ENCODE measurements around the gene TSEN54.

DNA sequence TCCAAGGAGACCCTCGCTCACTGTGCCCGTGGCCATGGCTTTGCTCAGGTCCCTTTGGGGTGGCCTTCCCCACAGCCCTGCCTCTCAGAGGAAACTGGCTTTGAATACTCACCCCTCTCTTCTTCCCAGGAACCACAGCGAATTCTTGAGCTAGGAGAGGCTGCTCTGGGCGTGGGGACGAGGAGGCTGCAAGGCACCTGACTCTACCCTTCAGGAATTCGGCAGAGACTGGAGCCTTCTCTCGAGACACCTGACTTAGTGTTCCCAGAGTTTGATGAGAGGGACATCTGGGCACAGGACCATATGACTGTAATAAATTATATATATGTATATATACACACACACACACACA, 15.4 kb downstream of the TSEN54 start:
- no peak for TF ChIP-seq EP300 (IDR thresholded peaks at IDR 0.05)
- TF ChIP-seq, protein P1, sequence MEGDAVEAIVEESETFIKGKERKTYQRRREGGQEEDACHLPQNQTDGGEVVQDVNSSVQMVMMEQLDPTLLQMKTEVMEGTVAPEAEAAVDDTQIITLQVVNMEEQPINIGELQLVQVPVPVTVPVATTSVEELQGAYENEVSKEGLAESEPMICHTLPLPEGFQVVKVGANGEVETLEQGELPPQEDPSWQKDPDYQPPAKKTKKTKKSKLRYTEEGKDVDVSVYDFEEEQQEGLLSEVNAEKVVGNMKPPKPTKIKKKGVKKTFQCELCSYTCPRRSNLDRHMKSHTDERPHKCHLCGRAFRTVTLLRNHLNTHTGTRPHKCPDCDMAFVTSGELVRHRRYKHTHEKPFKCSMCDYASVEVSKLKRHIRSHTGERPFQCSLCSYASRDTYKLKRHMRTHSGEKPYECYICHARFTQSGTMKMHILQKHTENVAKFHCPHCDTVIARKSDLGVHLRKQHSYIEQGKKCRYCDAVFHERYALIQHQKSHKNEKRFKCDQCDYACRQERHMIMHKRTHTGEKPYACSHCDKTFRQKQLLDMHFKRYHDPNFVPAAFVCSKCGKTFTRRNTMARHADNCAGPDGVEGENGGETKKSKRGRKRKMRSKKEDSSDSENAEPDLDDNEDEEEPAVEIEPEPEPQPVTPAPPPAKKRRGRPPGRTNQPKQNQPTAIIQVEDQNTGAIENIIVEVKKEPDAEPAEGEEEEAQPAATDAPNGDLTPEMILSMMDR (IDR thresholded peaks at IDR 0.05): no peak
